HG03025 (cell line): ENCODE results near the gene MBNL2.

ENCODE experiments used
- ATAC-seq: cut with Tn5 transposase; IDR thresholded peaks from one replicate; pipeline ENCODE4 v1.9.1; 2021; ENCODE audit warnings: mild to moderate bottlenecking, moderate library complexity; ENCODE audit not compliant: unreplicated experiment, low FRiP score

Gene MBNL2

GRCh38 chr13:97231118-97231828 is 9.1 kb downstream of the MBNL2 start:
- no peak for ATAC-seq

- ATAC-seq, result no peak
Observed at GRCh38 chr13:97231829-97232196, 9.7 kb downstream of the MBNL2 start.

GRCh38 chr13:97233499-97233898 is 11.4 kb downstream of the MBNL2 start:
- no peak for ATAC-seq

- ATAC-seq, result no peak
Observed at GRCh38 chr13:97234236-97234635, 12.1 kb downstream of the MBNL2 start.

DNA sequence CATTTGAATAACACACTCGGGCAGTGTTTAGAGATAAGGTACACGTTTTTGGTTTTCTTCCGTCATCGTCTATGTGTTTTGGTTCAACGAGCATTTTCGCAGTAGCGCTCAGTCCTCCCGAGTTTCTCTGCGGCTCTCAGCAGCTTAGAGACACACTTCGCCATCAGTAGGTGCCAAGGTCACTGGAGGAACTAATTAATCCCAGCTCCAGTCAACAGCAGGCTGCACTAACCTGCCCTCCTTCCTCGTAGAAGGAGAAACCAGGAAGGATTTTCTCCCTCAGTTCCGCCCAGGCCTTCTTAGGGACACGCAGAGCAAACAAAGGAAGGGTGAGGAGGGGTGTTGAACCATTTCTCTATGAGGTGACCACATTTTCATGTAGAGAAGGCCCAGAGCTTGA is 12.6 kb downstream of the MBNL2 start:
- ATAC-seq, result no peak

- no peak for ATAC-seq
Observed at GRCh38 chr13:97235549-97236231, 13.6 kb downstream of the MBNL2 start.

GRCh38 chr13:97237388-97237787 is 15.3 kb downstream of the MBNL2 start:
- ATAC-seq, result no peak

GRCh38 chr13:97238432-97238831 is 16.3 kb downstream of the MBNL2 start:
- ATAC-seq, result no peak

DNA sequence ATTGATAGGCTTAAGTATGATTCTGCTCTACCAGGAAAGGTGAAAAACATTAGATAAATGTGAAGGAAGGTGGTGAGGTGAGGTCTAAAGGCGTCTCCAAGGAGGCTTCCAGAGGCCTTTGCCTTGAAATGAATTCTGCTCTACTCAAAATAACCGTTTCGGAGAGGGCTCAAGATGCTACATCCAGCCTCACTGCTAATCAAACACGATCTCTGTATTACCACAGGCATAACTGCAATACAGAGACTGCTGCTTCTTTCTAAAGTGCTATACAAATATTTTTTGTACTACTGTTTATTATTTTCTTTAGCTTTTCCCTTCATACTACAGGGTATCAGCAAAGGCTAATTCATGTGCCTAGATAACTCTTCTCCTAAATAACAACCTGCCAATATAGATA is 16.8 kb downstream of the MBNL2 start:
- no peak for ATAC-seq

GRCh38 chr13:97239306-97239705 is 17.2 kb downstream of the MBNL2 start:
- no peak for ATAC-seq

- no peak for ATAC-seq
Observed at GRCh38 chr13:97239943-97240787, 18.0 kb downstream of the MBNL2 start.

GRCh38 chr13:97240788-97241734 is 18.9 kb downstream of the MBNL2 start:
- ATAC-seq, result no peak

DNA sequence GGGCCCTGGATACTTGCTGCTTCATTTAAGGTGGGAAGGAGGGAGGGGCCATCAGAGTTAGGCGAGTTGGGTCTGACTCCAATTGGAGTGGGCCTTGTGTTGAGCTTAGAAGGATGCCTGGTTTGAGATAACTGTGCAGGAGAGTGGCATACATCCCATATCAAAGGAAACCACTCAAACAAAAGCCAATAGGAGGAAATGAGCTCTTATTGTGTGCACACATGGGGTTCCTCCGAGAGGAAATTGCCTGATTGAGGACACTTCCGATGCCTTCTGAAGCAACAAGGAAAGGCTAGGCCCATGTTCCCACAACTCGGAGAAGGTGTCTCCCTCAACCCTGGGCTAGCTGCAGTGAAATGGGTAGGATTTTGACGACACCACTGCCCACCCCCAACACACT is 19.6 kb downstream of the MBNL2 start:
- ATAC-seq, result no peak

GRCh38 chr13:97242755-97243497 is 20.8 kb downstream of the MBNL2 start:
- ATAC-seq, result no peak

DNA sequence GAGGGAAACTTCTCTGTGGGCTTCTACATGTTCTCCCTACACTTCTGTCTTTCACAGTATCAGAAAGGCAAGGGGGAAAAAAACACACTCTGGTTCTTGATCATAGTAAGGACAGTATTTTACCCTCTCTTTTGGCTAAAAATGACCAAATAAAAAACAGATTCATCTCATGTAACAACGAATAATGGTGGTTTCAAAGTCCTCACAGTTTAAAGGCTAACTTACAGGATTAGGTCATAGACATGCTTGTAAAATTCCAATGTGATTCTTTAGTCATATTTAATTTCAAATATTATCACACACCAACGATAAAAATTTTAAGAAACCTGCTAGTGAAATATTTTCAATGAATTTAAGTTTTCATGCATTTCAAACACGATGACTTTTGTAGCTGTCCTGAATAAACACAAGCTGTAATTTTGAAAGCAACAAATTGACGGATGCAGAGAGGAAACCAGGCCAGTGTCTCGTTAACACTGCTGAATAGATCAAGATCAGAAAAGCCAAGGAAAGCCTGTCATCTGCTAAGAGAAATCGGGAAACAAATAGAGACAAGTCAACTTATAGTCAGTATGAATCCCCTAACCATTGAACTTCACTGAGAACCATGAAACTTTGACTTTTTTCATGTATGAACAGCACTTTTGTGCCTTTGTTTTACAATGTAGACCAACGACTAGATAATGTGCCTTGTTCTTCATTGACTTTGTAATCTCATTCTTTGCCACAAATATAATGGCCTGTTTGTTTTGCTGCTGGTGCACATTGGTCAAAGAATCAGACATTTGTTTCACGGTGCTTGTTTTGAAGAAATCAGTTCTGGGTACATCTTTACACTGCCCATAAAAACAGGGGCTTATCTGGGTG is 22.0 kb downstream of the MBNL2 start:
- ATAC-seq, result no peak

- ATAC-seq, result no peak
Observed at GRCh38 chr13:97245011-97245410, 22.9 kb downstream of the MBNL2 start.

- ATAC-seq, result no peak
Observed at GRCh38 chr13:97246596-97247158, 24.5 kb downstream of the MBNL2 start.

DNA sequence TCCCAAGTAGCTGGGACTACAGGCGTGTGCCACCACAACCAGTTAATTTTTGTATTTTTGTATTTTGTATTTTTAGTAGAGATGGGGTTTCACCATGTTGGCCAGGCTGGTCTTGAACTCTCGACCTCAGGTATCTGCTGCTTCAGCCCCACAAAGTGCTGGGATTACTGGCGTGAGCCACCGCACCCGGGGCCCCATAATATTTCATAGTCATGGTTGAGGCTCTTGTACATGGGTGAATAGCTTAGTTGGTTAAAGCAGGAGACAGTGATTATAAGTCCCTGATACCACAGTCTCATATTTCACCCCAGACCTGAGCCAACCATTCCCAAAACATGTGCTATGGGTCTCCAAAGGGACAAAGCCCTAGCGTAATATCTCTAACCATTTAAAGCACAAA is 26.1 kb downstream of the MBNL2 start:
- no peak for ATAC-seq
